ENCODE results near the gene FBXO17. TPM values are rescaled to one million over a fixed set of nuclear protein-coding genes. Genes with fewer than 3 reads are reported as not detected.

FBXO17 gene
- total RNA-seq, 1 donor from 2014 or later, result not detected

DNA sequence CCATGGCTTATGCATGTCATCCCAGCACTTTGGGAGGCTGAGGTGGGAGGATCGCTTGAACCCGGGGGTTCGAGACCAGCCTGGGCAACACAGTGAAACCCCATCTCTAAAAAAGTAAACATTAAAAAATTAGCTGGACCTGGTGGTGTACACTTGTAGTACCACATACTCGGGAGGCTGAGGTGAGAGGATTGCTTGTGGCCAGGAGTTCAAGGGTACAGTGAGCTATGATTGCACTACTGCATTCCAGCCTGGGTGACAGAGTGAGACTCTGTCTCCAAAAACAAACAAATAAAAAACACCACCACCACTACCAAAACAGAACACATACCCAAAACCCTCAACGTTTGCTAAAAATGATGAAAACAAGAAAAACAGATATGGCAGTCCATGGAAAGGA, 15.9 kb downstream of the FBXO17 start:
- CTCF ChIA-PET, result no interaction called here
- no peak for DNase-seq
- TF ChIP-seq, protein P1, sequence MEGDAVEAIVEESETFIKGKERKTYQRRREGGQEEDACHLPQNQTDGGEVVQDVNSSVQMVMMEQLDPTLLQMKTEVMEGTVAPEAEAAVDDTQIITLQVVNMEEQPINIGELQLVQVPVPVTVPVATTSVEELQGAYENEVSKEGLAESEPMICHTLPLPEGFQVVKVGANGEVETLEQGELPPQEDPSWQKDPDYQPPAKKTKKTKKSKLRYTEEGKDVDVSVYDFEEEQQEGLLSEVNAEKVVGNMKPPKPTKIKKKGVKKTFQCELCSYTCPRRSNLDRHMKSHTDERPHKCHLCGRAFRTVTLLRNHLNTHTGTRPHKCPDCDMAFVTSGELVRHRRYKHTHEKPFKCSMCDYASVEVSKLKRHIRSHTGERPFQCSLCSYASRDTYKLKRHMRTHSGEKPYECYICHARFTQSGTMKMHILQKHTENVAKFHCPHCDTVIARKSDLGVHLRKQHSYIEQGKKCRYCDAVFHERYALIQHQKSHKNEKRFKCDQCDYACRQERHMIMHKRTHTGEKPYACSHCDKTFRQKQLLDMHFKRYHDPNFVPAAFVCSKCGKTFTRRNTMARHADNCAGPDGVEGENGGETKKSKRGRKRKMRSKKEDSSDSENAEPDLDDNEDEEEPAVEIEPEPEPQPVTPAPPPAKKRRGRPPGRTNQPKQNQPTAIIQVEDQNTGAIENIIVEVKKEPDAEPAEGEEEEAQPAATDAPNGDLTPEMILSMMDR (IDR thresholded peaks at IDR 0.05), result no peak
- no peaks in the 10 kb centered on the region for H3K36me3 Mint-ChIP-seq (ENCODE audit: low read depth)
- no peaks in the 10 kb centered on the region for H3K27me3 Mint-ChIP-seq
- POLR2A ChIA-PET, result interaction anchor here (0.7 kb wide), 1 partner anchor 364 kb away, joined by 7 read pairs; no protein-coding TSS in a partner anchor
- H3K4me3 Mint-ChIP-seq, result no peak overlapping the region
- no peaks in the 10 kb centered on the region for H3K9me3 Mint-ChIP-seq
- H3K27ac Mint-ChIP-seq, result no peak overlapping the region
- ATAC-seq (ENCODE audit: low read depth), result no peak
- H3K4me1 Mint-ChIP-seq, result peaks cover 4% of the 10 kb centered on the region
- intact Hi-C loops (cut with micrococcal nuclease), result no loop called here

DNA sequence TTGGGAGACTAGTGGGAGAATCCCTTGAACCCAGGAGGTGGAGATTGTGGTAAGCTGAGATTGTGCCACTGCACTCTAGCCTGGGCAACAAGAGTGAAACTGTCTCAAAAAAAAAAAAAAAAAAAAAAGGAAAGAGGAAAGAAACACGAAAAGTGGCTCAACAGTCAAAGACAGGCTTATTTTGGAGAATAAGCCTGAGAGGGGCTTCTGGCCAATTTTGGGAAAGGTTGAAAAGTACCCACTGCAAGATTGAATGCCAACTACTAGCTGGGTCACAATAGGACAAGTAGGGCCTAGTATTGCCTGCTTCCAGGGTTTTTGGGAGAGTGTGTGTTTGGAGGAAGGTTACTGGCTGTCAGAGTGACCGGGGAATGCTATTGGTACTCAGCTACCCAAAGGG, 17.2 kb downstream of the FBXO17 start:
- H3K9me3 Mint-ChIP-seq, result no peaks in the 10 kb centered on the region

DNA sequence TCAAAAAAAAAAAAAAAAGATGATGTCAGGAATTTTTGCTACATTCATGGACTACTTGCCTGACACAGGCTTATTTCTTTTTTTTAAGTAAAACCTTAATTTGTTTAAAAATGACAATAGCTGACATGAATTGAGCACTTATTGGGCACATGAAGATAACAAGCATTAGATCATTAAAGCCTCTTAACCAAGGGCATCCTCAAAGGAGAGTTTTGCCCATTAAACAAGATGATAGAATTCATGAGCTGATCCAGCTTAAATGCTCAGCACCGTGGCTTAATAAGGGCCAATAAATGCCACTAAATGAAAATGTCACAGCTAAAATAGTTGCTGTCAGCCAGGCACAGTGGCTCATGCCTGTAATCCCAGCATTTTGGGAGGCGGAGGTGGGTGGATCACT, 19.3 kb downstream of the FBXO17 start:
- Mint-ChIP-seq H3K4me3 (no peak overlapping the region), H3K27me3 (peaks cover 10% of the 10 kb centered on the region), H3K36me3 (ENCODE audit: low read depth) (no peaks in the 10 kb centered on the region), H3K9me3 (no peaks in the 10 kb centered on the region), H3K4me1 (peaks cover 4% of the 10 kb centered on the region), H3K27ac (no peak overlapping the region)
- intact Hi-C loops (cut with micrococcal nuclease), result no loop called here
- ATAC-seq (ENCODE audit: low read depth) (no peak), DNase-seq (no peak)
- CTCF ChIA-PET, result interaction anchor here (0.9 kb wide), 1 partner anchor 20 kb away, joined by 5 read pairs; the partner anchor contains the start of gene FBXO17
- POLR2A ChIA-PET, result no interaction called here
- TF ChIP-seq, protein P1 (IDR thresholded peaks at IDR 0.05), result no peak

More for the DNA sequence above, 17.2 kb downstream of the FBXO17 start:
- ChIA-PET CTCF (no interaction called here), POLR2A (interaction anchor here (0.6 to 0.7 kb wide), 2 partner anchors 272 to 579 kb away, joined by 4 to 5 read pairs; no protein-coding TSS in a partner anchor)
- Mint-ChIP-seq H3K36me3 (ENCODE audit: low read depth) (no peaks in the 10 kb centered on the region), H3K4me1 (peaks cover 4% of the 10 kb centered on the region), H3K27ac (no peak overlapping the region), H3K27me3 (peaks cover 4% of the 10 kb centered on the region), H3K4me3 (no peak overlapping the region)
- TF ChIP-seq, protein P1 (IDR thresholded peaks at IDR 0.05), result no peak
- ATAC-seq (ENCODE audit: low read depth) (no peak), DNase-seq (no peak)
- intact Hi-C loops (cut with micrococcal nuclease), result no loop called here

DNA sequence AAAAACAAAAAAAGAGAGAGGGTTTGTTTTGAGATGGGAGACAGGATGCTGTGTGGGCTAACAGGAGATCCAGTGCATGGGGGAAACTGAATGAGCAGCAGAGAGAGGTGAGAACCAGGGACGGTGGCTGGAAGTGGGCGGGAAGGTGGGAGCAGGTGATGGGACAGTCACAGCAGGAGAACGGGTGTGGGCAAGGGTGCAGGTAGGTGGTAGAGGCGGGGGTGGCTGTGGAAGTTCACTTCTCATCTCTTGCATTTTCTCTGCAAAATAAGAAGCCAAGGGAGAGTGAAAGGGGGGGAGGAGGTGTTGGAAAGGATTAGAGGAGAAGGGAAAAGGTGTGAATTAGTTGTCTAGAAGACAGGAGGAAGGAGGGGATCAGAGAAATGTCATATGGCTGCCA, 21.9 kb downstream of the FBXO17 start:
- Mint-ChIP-seq H3K9me3 (no peaks in the 10 kb centered on the region), H3K27ac (no peak overlapping the region), H3K4me3 (no peak overlapping the region), H3K4me1 (peaks cover 14% of the 10 kb centered on the region), H3K36me3 (ENCODE audit: low read depth) (no peaks in the 10 kb centered on the region), H3K27me3 (peaks cover 23% of the 10 kb centered on the region)
- POLR2A ChIA-PET, result no interaction called here
- TF ChIP-seq, protein P1 (IDR thresholded peaks at IDR 0.05), result no peak
- DNase-seq (no peak), ATAC-seq (ENCODE audit: low read depth) (no peak)
- CTCF ChIA-PET, result interaction anchor here (0.6 to 1.2 kb wide), 2 partner anchors 21 to 439 kb away, joined by 3 read pairs; no protein-coding TSS in a partner anchor
- intact Hi-C loops (cut with micrococcal nuclease), result no loop called here

DNA sequence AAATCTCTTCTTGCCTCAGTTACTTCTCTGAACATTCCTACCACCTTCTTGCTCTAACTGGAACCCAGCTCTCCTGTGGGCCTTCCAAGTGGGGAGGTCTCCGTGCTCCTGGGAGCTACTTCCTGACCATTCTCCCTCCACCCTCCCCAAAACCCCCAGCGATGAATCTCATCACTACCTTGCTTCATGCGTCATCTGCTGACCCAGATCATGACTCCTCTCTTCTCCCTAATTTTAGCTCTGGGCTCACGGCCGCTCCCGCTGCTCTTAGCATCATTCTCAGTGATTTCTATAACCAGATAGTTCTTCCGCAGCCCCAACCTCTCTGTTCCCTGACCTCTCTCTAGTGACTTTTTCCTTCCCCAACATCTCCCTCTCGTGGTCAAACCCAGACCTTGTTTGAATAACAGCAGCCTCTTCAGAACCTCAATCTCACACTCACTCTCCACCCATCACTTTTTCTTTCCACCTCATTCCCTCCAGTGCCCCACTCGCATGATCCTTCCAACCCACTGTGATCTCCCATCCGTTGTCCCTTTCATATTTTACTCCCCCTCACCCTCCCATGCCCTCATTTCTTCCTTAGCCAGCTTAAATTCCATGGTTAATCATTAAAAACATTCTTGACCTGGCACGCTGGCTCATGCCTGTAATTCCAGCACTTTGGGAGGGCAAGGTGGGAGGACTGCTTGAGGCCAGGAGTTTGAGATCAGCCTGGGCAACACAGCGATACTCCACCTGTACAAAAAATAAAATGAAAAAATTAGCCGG, 23.0 kb downstream of the FBXO17 start:
- H3K27ac Mint-ChIP-seq, result no peak overlapping the region
- no peaks in the 10 kb centered on the region for H3K9me3 Mint-ChIP-seq
- POLR2A ChIA-PET, result no interaction called here
- H3K4me1 Mint-ChIP-seq, result peaks cover 14% of the 10 kb centered on the region
- ATAC-seq (ENCODE audit: low read depth) (peak; percentile 37), DNase-seq (no peak)
- TF ChIP-seq, protein P1 (IDR thresholded peaks at IDR 0.05), result no peak
- CTCF ChIA-PET, result interaction anchor here (0.6 to 1.2 kb wide), 3 partner anchors 20 to 438 kb away, joined by 3 read pairs; no protein-coding TSS in a partner anchor
- no peaks in the 10 kb centered on the region for H3K36me3 Mint-ChIP-seq (ENCODE audit: low read depth)
- intact Hi-C loops (cut with micrococcal nuclease), result loop anchor here (1.0 kb wide), 1 partner anchor 315 kb away; no protein-coding TSS in a partner anchor
- H3K27me3 Mint-ChIP-seq, result peaks cover 26% of the 10 kb centered on the region
- no peak overlapping the region for H3K4me3 Mint-ChIP-seq

All from activated B cell treated with CpG ODN at 0.5 μM for 24 hours (primary cell).